Heart left ventricle (tissue), 13 donors: Measurements from ENCODE around the gene DIAPH2.

Source experiments
- CTCF ChIP-seq, 12 donors: fragments of 200-600 bp; sonication (generic) in 4 of 12; IDR thresholded peaks; one replicate each; pipeline versions ENCODE4 v1.5.0 to v1.8.0; 2018 to 2022; ENCODE audit warnings: antibody characterized with exemption in 12 of 12, mild to moderate bottlenecking in 5 of 12
- POLR2A ChIP-seq, 2 donors: fragments of 450-650 bp; IDR thresholded peaks; one replicate each; pipeline ENCODE4 v1.6.1; 2017; ENCODE audit warnings: antibody characterized with exemption in 2 of 2, mild to moderate bottlenecking in 2 of 2, moderate library complexity in 2 of 2
- donor health status: ischemic (EF 13 %, LVEDD 7.1; RV severe dilation, severe dysfunction).
- donor health status: DM: no; HTN: yes; CAD: no.
- donor health status: DM: no; HTN: no; CAD: no.
- donor health status: ischemic (EF 25% LVEDD 6.9; RV normal size, moderate dysfunction).
- donor health status: ischemic (EF 25% LVEDD 5.7; RV mildly dilated, moderate dysfunction).
- donor health status: ischemic (EF 35%, LVEDD 5.7; RV mildly dilated, moderate dysfunction).
- donor health status: nonischemic (EF 11% LVEDD 7.7; RV severe dilation, severe dysfunction).
- donor health status: DM: yes; HTN: yes; CAD: no.
- donor health status: PGD.
- donor health status: ischemic (EF 29% LVEDD 5.4; RV normal size, mild dysfunction).
- donor health status: nonischemic (EF 23%, LVEDD 6.1; RV moderate dilation, normal function).

- TF ChIP-seq CTCF (IDR thresholded peaks at IDR 0.05) (no peak), POLR2A (IDR thresholded peaks at IDR 0.05) (no peak)
Measured at GRCh38 chrX:96979766-96980165, 295.1 kb downstream of the DIAPH2 start.
